Pancreas (tissue), 10 donors: ENCODE measurements around the gene ZNF576. TPM values are rescaled to one million over a fixed set of nuclear protein-coding genes. Genes with fewer than 3 reads are reported as not detected.

Experiments
- ATAC-seq, 4 donors: fragments of 200-7000 bp; cut with Tn5 transposase; one replicate each; pipeline versions ENCODE4 v1.8.0 to v1.9.1; 2020; ENCODE audit warnings: mild to moderate bottlenecking in 4 of 4, moderate library complexity in 4 of 4
- DNase-seq, 6 donors: peaks; one replicate each; pipeline ENCODE4 v3.0.0-alpha.2; 2020
- FAIRE-seq: peaks from 2 replicates; lab custom pipeline; 2012; peaks lifted over from hg19 to GRCh38; lab: Jason Lieb, UNC
- H3K27ac ChIP-seq, 4 donors: fragments of 200-600 bp; sonication (generic); 1 replicate in 3 of 4; 2 replicates in 1 of 4; pipeline versions ENCODE4 v1.5.0 to v1.8.0; 2020
- H3K27me3 ChIP-seq, 4 donors: fragments of 200-600 bp; one replicate each; pipeline ENCODE4 v1.8.0; 2021
- H3K36me3 ChIP-seq, 3 donors: fragments of 200-600 bp; sonication (generic) in 1 of 3; one replicate each; pipeline versions ENCODE4 v1.5.0 to v1.8.0; 2020 to 2021
- H3K4me1 ChIP-seq, 3 donors: fragments of 200-600 bp; one replicate each; pipeline ENCODE4 v1.8.0; 2021
- H3K4me3 ChIP-seq, 4 donors: fragments of 200-600 bp; sonication (generic) in 2 of 4; one replicate each; pipeline versions ENCODE4 v1.5.0 to v1.8.0; 2020 to 2021
- H3K9me3 ChIP-seq, 4 donors: fragments of 200-600 bp; one replicate each; pipeline ENCODE4 v1.8.0; 2021
- WGBS, 2 donors: extraction: QIAGEN DNeasy Blood & Tissue Kit; methylation state at CpG; one replicate each; pipeline ENCODE4 v1.1.7; 2013; 5-methylcytosine and 5-hydroxymethylcytosine counted together
- intact Hi-C, 3 donors: fragments of 100-400 bp; cut with DNase I; formaldehyde crosslinking; loops; one replicate each; pipeline versions ENCODE4 v1.11.1 to v1.14.2; 2022
- polyA plus RNA-seq, 2 donors: library from polyadenylated mRNA; stranded (reverse); fragments of 200-250 nt; gene quantifications; one replicate each; pipeline ENCODE4 v1.2.3, GENCODE V29; 2013
- total RNA-seq, 6 donors: library from RNA; stranded (reverse); fragmentation: NEBNext Ultra II Directional in 4 of 6; extraction: Animal tissue kit (Norgen Biotek cat#: 25700) in 4 of 6; gene quantifications; one replicate each; pipeline versions ENCODE4 v1.2.1 to v1.2.4, GENCODE V29; 2021 to 2023
- TF ChIP-seq, protein P1 (sequence below), 4 donors: fragments of 200-600 bp; sonication (generic) in 3 of 4; IDR thresholded peaks; one replicate each; pipeline versions ENCODE4 v1.5.0 to v1.8.0; 2021; ENCODE audit warnings: antibody characterized with exemption in 4 of 4
- donor health status: healthy with polysubstance abuse.
- donor health status: DM: no; HTN: no; CAD: no; lungs with moderate emphysema.
- donor health status: DM: no; HTN: no; CAD: no.
- donor health status: control.
- donor health status: control.
- donor health status: Bipolar disorder and iron deficiency.
- donor health status: DM: yes; HTN: yes; CAD: no.
- donor health status: DM: no; HTN: no; CAD: no.
- donor health status: DM: no; HTN: no; CAD: no.
- donor health status: DM: yes; HTN: yes; CAD: no.

The ZNF576 gene
- total and polyA plus RNA-seq, 8 donors = 5.2 to 8.6 (median 6.7) TPM

- H3K27me3 ChIP-seq = no peaks in the 10 kb centered on the region
- WGBS, 2 donors = 46 to 50% methylated on average over 7 of the region's 7 CpGs
- TF ChIP-seq, protein P1, sequence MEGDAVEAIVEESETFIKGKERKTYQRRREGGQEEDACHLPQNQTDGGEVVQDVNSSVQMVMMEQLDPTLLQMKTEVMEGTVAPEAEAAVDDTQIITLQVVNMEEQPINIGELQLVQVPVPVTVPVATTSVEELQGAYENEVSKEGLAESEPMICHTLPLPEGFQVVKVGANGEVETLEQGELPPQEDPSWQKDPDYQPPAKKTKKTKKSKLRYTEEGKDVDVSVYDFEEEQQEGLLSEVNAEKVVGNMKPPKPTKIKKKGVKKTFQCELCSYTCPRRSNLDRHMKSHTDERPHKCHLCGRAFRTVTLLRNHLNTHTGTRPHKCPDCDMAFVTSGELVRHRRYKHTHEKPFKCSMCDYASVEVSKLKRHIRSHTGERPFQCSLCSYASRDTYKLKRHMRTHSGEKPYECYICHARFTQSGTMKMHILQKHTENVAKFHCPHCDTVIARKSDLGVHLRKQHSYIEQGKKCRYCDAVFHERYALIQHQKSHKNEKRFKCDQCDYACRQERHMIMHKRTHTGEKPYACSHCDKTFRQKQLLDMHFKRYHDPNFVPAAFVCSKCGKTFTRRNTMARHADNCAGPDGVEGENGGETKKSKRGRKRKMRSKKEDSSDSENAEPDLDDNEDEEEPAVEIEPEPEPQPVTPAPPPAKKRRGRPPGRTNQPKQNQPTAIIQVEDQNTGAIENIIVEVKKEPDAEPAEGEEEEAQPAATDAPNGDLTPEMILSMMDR (IDR thresholded peaks at IDR 0.05) = no peak
- FAIRE-seq (no peak), ATAC-seq (peak in 2 of 4 donors; percentile 24 to 25), DNase-seq (peak in 1 of 6 donors; percentile 12)
- H3K9me3 ChIP-seq = no peaks in the 10 kb centered on the region
- H3K4me3 ChIP-seq = no peak overlapping the region
- intact Hi-C loops = no loop called here
- no peak overlapping the region for H3K27ac ChIP-seq
- no peaks in the 10 kb centered on the region for H3K4me1 ChIP-seq
- peaks cover 0 to 1% (median 0%) of the 10 kb centered on the region in 3 donors for H3K36me3 ChIP-seq
Observed at GRCh38 chr19:43606569-43607229, 10.3 kb downstream of the ZNF576 start.

- FAIRE-seq = no peak
- H3K4me1 ChIP-seq = no peaks in the 10 kb centered on the region
- intact Hi-C loops = no loop called here
- H3K4me3 ChIP-seq = no peak overlapping the region
- no peaks in the 10 kb centered on the region for H3K9me3 ChIP-seq
- DNase-seq = peak in 1 of 6 donors; percentile 67
- 83 to 89% methylated on average over 25 to 28 of the region's 28 CpGs for WGBS, 2 donors
- peaks cover 0 to 3% (median 3%) of the 10 kb centered on the region in 3 donors for H3K36me3 ChIP-seq
- ATAC-seq = no peak
- TF ChIP-seq, protein P1 (IDR thresholded peaks at IDR 0.05) = no peak
- no peaks in the 10 kb centered on the region for H3K27me3 ChIP-seq
- no peak overlapping the region for H3K27ac ChIP-seq
Observed at GRCh38 chr19:43607238-43608205, 11.1 kb downstream of the ZNF576 start.

- no peaks in the 10 kb centered on the region for H3K27me3 ChIP-seq
- ATAC-seq = no peak
- intact Hi-C loops = no loop called here
- peaks cover 0 to 6% (median 6%) of the 10 kb centered on the region in 3 donors for H3K36me3 ChIP-seq
- H3K27ac ChIP-seq = no peak overlapping the region
- DNase-seq = peak in 1 of 6 donors; percentile 6
- H3K9me3 ChIP-seq = no peaks in the 10 kb centered on the region
- H3K4me3 ChIP-seq = no peak overlapping the region
- TF ChIP-seq, protein P1 (IDR thresholded peaks at IDR 0.05) = no peak
- 92 to 95% methylated on average over 7 of the region's 7 CpGs for WGBS, 2 donors
- H3K4me1 ChIP-seq = no peaks in the 10 kb centered on the region
- FAIRE-seq = no peak
Observed at GRCh38 chr19:43609872-43610271, 13.5 kb downstream of the ZNF576 start.

GRCh38 chr19:43610493-43610892, 14.1 kb downstream of the ZNF576 start:
- Histone ChIP-seq H3K27ac (no peak overlapping the region), H3K9me3 (no peaks in the 10 kb centered on the region), H3K36me3 (peaks cover 0 to 6% (median 6%) of the 10 kb centered on the region in 3 donors), H3K4me1 (no peaks in the 10 kb centered on the region), H3K4me3 (no peak overlapping the region), H3K27me3 (no peaks in the 10 kb centered on the region)
- DNase-seq = no peak
- ATAC-seq = no peak
- FAIRE-seq = no peak
- TF ChIP-seq, protein P1 (IDR thresholded peaks at IDR 0.05) = no peak
- intact Hi-C loops = no loop called here
- WGBS, 2 donors = 83 to 90% methylated on average over 3 of the region's 3 CpGs
